Central memory CD8-positive, alpha-beta T cell (primary cell): ENCODE measurements around the gene CEP44.
A peak's percentile ranks its signal among the peaks of the same experiment; 100 is the strongest.
"Not testable (repeated sequence)": the region's sequence is repeated elsewhere in the genome, so short reads cannot be mapped to it uniquely, and the experiment has no call there.

Experiments
- ATAC-seq: fragments of 150-1000 bp; cut with Tn5 transposase; replicated peaks from 2 replicates; pipeline ENCODE4 v1.10.0; 2022; ENCODE audit warnings: mild to moderate bottlenecking, moderate FRiP score, moderate number of reproducible peaks; ENCODE audit not compliant: poor library complexity, severe bottlenecking; ENCODE audit errors: extremely low read depth
- DNase-seq, 2 donors: peaks; one replicate each; pipeline ENCODE4 v3.0.0; 2021; ENCODE audit warnings: low spot score in 2 of 2
- H3K27ac Mint-ChIP-seq: one replicate; pipeline ENCODE4 v1.8.0; 2022; ENCODE audit warnings: low read depth, mild to moderate bottlenecking, moderate library complexity, mixed read lengths
- H3K27me3 Mint-ChIP-seq: one replicate; pipeline ENCODE4 v1.8.0; 2022; ENCODE audit warnings: mixed read lengths
- H3K36me3 Mint-ChIP-seq: one replicate; pipeline ENCODE4 v1.8.0; 2022; ENCODE audit warnings: mild to moderate bottlenecking, moderate library complexity, mixed read lengths; ENCODE audit not compliant: insufficient read depth
- H3K4me1 Mint-ChIP-seq: one replicate; pipeline ENCODE4 v1.8.0; 2022; ENCODE audit warnings: mixed read lengths
- H3K4me3 Mint-ChIP-seq: one replicate; pipeline ENCODE4 v1.8.0; 2022; ENCODE audit warnings: mild to moderate bottlenecking, moderate library complexity, mixed read lengths
- H3K9me3 Mint-ChIP-seq: one replicate; pipeline ENCODE4 v1.8.0; 2022; ENCODE audit warnings: mixed read lengths

The CEP44 gene

DNA sequence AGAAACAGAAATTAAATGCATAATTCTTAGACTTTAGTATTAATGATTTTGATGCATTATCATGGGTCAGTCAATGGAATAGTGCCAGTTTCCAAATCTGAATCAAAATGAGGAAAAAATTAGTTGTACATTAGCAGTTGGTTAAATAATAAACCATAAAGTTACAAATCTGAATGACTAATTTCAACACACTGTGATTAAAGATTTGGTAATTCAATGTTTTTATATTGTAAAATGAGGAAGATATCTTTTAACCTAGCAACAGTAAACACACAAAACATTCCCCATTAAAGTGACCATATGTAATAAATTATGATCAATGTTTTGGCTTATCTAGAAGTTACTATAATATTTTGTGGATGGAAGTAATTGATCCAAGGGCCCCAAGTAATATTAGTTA, 1.8 kb upstream of the CEP44 start:
- Mint-ChIP-seq H3K36me3 (peaks cover 23% of the 10 kb centered on the region), H3K27me3 (no peaks in the 10 kb centered on the region), H3K27ac (no peak overlapping the region)

DNA sequence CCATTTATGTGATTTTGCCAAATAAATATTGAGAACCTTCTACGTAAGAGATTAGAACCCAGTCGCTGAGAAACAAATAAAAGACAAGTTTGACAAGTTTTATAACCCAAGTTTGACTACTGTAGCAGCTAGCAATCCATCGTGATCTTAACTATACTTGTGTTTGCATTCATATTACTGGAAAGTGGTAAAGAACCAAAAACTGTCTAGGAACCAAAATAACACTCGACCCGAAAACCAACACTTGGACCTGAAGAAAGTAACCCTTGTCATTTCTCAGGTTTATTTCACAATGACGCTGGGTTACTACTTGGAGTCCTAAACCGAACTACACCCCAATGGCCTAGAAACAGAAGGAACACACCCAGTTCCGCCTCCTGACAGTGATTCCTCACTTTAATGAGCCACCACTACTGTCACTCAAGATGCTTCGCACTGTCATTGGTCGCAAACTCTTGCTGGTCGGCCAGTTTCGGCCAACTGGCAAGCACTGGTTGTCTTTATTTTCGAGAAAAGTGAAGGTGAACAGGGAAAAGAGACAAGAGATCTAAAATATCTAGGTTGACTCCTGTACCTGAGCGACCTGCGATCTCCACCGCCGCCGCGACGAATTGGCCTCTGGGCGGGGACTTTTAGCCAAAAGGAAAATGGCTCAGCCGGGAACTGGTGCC, 740 bp upstream of the CEP44 start:
- Mint-ChIP-seq H3K4me1 (peaks cover 80% of the 10 kb centered on the region), H3K27me3 (no peaks in the 10 kb centered on the region)

More for the DNA sequence above, 1.8 kb upstream of the CEP44 start:
- DNase-seq (no peak), ATAC-seq (no peak)
- Mint-ChIP-seq H3K4me3 (peak overlapping the region; percentile 100), H3K4me1 (peaks cover 83% of the 10 kb centered on the region), H3K9me3 (no peaks in the 10 kb centered on the region)

DNA sequence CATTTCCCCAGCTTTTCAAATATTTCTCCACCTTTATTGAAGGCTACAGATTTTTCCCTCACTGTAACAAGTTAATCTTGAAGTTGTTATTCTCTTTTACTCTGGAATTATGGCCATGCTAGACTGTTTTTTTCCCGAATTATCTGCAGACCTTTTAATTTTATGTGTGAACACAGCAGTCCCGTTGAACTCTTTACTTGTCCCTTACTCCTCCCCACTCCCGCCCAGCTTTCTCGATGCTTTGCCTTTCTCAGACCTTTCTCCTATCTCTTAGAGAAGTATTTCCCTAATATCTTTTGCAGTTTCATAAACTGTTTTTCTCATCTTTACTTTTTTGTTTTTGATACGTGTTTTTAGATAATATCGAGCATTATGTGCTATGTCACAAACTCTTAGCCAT, 776 bp downstream of the CEP44 start:
- peaks cover 69% of the 10 kb centered on the region for H3K4me1 Mint-ChIP-seq
- no peaks in the 10 kb centered on the region for H3K9me3 Mint-ChIP-seq
- ATAC-seq: no peak
- H3K36me3 Mint-ChIP-seq: peaks cover 23% of the 10 kb centered on the region
- peak overlapping the region; percentile 100 for H3K27ac Mint-ChIP-seq
- no peaks in the 10 kb centered on the region for H3K27me3 Mint-ChIP-seq
- no peak for DNase-seq
- peak overlapping the region; percentile 100 for H3K4me3 Mint-ChIP-seq

More for the DNA sequence above, 740 bp upstream of the CEP44 start:
- peak overlapping the region; percentile 100 for H3K27ac Mint-ChIP-seq
- peak; percentile 62 to 76 for DNase-seq
- peaks cover 23% of the 10 kb centered on the region for H3K36me3 Mint-ChIP-seq
- no peaks in the 10 kb centered on the region for H3K9me3 Mint-ChIP-seq
- H3K4me3 Mint-ChIP-seq: peak overlapping the region; percentile 100
- peak; percentile 96 for ATAC-seq

DNA sequence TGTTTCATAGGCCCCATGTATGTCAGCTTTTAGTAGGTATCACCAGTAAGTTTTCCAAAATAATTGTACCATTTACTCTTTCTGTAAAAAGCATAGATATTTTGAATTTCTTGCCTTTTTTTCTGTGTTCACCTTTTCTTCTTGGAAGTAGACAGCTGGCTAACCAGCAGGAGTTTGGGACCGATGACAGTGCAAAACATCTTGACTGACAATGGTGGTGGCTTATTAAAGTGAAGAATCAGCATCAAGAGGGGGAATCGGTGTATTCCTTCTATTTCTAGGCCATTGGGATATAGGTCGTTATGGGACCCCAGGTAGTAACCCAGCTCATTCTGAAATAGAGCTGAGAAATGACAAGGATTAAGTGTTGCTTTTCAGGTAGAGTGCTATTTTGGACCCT, 3.2 kb downstream of the CEP44 start:
- H3K4me3 Mint-ChIP-seq: no peak overlapping the region
- H3K27me3 Mint-ChIP-seq: no peaks in the 10 kb centered on the region
- ATAC-seq: no peak
- peaks cover 63% of the 10 kb centered on the region for H3K4me1 Mint-ChIP-seq
- H3K36me3 Mint-ChIP-seq: peaks cover 19% of the 10 kb centered on the region
- H3K27ac Mint-ChIP-seq: no peak overlapping the region
- no peak for DNase-seq
- no peaks in the 10 kb centered on the region for H3K9me3 Mint-ChIP-seq

DNA sequence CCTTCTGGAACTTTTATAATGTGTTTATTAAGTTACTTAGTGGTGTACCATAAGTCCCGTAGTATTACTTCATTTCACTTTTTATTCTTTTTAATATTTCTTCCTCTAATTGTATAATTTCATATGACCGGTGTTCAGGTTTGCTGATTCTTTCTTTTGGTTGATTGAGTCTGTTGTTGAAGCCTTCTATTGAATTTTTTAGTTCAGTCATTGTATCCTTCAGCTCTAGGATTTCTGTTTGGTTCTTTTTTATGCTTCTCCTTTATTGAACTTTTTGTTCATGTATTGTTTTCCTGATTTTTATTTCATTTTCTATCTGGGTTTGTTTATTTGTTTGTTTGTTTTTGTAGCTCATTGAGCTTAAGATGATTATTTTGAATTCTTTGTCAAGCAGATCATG, 8.8 kb downstream of the CEP44 start:
- no peak for DNase-seq
- Mint-ChIP-seq H3K36me3 (peaks cover 1% of the 10 kb centered on the region), H3K9me3 (peaks cover 10% of the 10 kb centered on the region), H3K27me3 (no peaks in the 10 kb centered on the region), H3K4me3 (no peak overlapping the region), H3K27ac (no peak overlapping the region), H3K4me1 (peaks cover 26% of the 10 kb centered on the region)
- no peak for ATAC-seq

DNA sequence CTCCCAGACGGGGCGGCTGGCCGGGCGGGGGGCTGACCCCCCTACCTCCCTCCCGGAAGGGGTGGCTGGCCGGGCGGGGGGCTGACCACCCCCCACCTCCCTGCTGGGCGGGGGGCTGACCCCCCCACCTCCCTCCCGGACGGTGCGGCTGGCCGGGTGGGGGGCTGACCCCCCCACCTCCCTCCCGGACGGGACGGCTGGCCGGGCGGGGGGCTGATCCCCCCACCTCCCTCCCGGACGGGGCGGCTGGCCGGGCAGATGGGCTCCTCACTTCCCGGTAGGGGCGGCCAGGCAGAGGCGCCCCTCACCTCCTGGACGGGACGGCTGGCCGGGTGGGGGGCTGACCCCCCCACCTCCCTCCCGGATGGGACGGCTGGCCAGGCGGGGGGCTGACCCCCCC, 10.9 kb downstream of the CEP44 start:
- H3K9me3 Mint-ChIP-seq: peaks cover 10% of the 10 kb centered on the region
- H3K27me3 Mint-ChIP-seq, DNase-seq, H3K27ac Mint-ChIP-seq, ATAC-seq, H3K4me3 Mint-ChIP-seq, H3K36me3 Mint-ChIP-seq: not testable (repeated sequence)
- H3K4me1 Mint-ChIP-seq: peaks cover 28% of the 10 kb centered on the region

DNA sequence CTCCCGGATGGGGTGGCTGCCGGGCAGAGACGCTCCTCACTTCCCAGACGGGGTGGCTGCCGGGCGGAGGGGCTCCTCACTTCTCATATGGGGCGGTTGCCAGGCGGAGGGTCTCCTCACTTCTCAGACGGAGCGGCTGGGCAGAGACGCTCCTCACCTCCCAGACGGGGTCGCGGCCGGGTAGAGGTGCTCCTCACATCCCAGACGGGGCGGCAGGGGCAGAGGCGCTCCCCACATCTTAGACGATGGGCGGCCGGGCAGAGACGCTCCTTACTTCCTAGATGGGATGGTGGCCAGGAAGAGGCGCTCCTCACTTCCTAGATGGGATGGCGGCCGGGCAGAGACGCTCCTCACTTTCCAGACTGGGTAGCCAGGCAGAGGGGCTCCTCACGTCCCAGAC, 11.4 kb downstream of the CEP44 start:
- H3K9me3 Mint-ChIP-seq: peaks cover 10% of the 10 kb centered on the region
- H3K4me1 Mint-ChIP-seq: peaks cover 23% of the 10 kb centered on the region
- H3K36me3 Mint-ChIP-seq, H3K27me3 Mint-ChIP-seq, ATAC-seq, H3K4me3 Mint-ChIP-seq, DNase-seq, H3K27ac Mint-ChIP-seq: not testable (repeated sequence)

DNA sequence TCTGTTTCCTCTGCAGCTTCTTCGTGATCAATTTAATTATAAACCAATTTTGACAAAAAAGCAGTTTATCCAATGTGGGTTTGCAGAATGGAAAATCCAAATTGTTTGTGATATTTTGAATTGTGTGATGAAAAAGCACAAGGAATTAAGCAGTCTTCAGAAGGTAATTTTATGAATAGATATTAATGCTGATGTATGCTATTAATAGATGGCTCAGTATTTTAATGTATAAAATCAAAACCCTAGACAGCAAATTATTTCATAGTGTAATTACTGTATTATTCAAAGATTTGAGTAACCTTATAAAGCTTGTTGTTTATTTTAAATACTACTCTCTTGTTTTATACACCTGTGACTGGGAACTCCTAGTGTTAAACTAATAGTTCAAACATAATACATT, 20.0 kb downstream of the CEP44 start:
- no peaks in the 10 kb centered on the region for H3K9me3 Mint-ChIP-seq
- H3K27ac Mint-ChIP-seq: no peak overlapping the region
- no peaks in the 10 kb centered on the region for H3K27me3 Mint-ChIP-seq
- ATAC-seq (no peak), DNase-seq (no peak)
- peaks cover 24% of the 10 kb centered on the region for H3K36me3 Mint-ChIP-seq
- H3K4me1 Mint-ChIP-seq: no peaks in the 10 kb centered on the region
- no peak overlapping the region for H3K4me3 Mint-ChIP-seq

DNA sequence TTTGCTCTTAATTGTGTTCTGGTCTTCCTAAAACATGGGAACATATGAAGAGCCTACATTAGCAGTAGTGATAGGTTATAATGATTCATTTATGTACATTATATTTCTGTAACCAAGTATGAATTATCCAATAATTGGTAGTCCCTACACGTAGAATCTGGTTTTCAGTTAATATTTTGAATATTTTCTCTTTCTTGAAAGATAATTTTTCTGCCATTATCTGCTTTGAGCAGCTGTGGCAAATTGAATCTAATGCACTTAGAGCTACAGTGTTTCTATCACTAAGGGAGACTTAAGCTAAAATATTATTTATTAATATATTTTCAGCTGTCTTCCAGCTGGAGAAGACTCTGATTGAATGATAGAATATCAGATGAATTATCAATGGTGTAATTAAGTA, 21.0 kb downstream of the CEP44 start:
- H3K36me3 Mint-ChIP-seq: peaks cover 25% of the 10 kb centered on the region
- no peaks in the 10 kb centered on the region for H3K27me3 Mint-ChIP-seq
- no peak overlapping the region for H3K4me3 Mint-ChIP-seq
- ATAC-seq (no peak), DNase-seq (no peak)
- H3K27ac Mint-ChIP-seq: no peak overlapping the region
- no peaks in the 10 kb centered on the region for H3K4me1 Mint-ChIP-seq
- no peaks in the 10 kb centered on the region for H3K9me3 Mint-ChIP-seq

DNA sequence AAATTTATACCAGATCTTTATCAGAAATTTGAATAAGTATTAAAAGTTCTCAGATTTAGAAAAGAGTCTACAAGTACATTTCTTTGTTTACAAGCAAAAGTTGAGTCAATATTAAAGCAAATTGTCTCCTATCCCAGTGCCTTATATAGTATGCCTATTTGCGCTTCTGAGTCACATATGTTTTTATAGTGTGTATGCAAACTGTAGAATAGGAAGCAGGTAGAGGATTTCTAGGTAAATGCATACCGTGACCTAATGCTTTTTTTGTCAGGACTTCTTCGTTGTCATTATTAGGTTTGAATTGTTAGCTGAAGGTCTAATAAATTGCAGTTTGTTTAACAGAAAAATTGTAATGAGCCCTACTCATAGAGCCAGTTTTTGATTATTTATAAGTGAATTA, 22.2 kb downstream of the CEP44 start:
- Mint-ChIP-seq H3K4me3 (no peak overlapping the region), H3K9me3 (no peaks in the 10 kb centered on the region), H3K4me1 (no peaks in the 10 kb centered on the region), H3K36me3 (peaks cover 24% of the 10 kb centered on the region), H3K27ac (no peak overlapping the region), H3K27me3 (no peaks in the 10 kb centered on the region)
- DNase-seq: no peak
- ATAC-seq: no peak

DNA sequence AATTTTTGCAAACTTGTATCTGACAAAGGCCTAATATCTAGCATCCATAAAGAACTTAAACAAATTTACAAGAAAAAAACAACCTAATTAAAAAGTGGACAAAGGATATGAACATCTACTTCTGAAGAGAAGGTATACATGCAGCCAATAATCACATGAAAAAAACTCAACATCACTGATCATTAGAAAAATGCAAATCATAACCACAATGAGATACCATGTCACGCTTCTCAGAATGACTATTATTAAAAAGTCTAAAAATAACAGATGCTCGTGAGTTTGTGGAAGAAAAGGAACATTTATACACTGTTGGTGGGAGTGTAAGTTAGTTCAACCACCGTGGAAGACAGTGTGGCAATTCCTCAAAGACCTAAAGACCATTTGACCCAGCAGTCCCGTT, 24.0 kb downstream of the CEP44 start:
- no peaks in the 10 kb centered on the region for H3K27me3 Mint-ChIP-seq
- no peak for DNase-seq
- H3K4me1 Mint-ChIP-seq: peaks cover 2% of the 10 kb centered on the region
- no peak for ATAC-seq
- no peaks in the 10 kb centered on the region for H3K9me3 Mint-ChIP-seq
- no peak overlapping the region for H3K4me3 Mint-ChIP-seq
- no peak overlapping the region for H3K27ac Mint-ChIP-seq
- peaks cover 18% of the 10 kb centered on the region for H3K36me3 Mint-ChIP-seq

DNA sequence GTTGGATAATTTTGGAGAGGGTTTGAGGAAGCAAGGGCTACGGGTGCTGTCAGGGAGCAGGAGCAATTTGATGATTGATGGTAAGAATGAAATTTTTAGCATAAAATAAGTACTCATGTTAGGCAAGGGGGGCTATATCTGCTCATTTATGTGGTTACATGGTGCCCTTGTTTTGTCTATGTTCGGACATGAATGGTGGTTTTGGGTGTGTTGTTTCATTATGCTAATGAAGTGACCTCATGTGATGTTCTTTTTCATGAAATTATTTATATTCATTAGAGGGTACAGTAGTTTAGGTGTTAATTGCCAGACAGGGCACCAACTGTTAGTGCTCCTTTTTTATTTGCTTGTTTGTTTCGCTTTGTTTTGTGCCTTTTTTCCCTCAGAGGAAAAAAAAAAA, 29.3 kb downstream of the CEP44 start:
- no peak for DNase-seq
- peaks cover 6% of the 10 kb centered on the region for H3K4me1 Mint-ChIP-seq
- peaks cover 11% of the 10 kb centered on the region for H3K36me3 Mint-ChIP-seq
- peak overlapping the region; percentile 24 for H3K27ac Mint-ChIP-seq
- no peaks in the 10 kb centered on the region for H3K9me3 Mint-ChIP-seq
- H3K27me3 Mint-ChIP-seq: no peaks in the 10 kb centered on the region
- no peak overlapping the region for H3K4me3 Mint-ChIP-seq
- no peak for ATAC-seq

DNA sequence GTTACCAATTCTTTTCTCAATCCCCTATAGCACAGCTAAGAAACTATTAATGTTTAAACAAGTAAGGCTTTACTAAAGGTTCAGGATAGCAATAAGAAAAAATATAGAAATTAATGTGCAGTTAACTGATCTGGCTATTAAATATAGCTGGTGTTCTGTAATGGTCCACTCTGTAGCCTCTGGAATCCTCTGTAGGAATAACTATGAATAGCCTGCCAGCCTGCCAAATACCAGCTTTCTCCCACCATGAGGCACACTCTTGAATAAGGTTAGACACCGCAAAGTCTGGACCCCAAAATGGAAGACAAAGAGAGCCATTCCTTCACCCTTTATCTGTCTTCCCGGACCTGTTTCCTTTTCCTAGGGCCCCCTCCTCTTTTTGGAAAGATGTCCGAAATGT, 30.6 kb downstream of the CEP44 start:
- no peak overlapping the region for H3K4me3 Mint-ChIP-seq
- no peak overlapping the region for H3K27ac Mint-ChIP-seq
- ATAC-seq (no peak), DNase-seq (no peak)
- peaks cover 6% of the 10 kb centered on the region for H3K4me1 Mint-ChIP-seq
- H3K36me3 Mint-ChIP-seq: peaks cover 14% of the 10 kb centered on the region
- no peaks in the 10 kb centered on the region for H3K27me3 Mint-ChIP-seq
- H3K9me3 Mint-ChIP-seq: no peaks in the 10 kb centered on the region
